COR-L47 (cell line): ENCODE data around the gene SLC7A8.
"Not testable (repeated sequence)": the region's sequence is repeated elsewhere in the genome, so short reads cannot be mapped to it uniquely, and the experiment has no call there.

Source experiments
- DNase-seq: peaks from one replicate; lab custom pipeline; 2025; lab: John Stamatoyannopoulos, UW

The SLC7A8 gene

DNA sequence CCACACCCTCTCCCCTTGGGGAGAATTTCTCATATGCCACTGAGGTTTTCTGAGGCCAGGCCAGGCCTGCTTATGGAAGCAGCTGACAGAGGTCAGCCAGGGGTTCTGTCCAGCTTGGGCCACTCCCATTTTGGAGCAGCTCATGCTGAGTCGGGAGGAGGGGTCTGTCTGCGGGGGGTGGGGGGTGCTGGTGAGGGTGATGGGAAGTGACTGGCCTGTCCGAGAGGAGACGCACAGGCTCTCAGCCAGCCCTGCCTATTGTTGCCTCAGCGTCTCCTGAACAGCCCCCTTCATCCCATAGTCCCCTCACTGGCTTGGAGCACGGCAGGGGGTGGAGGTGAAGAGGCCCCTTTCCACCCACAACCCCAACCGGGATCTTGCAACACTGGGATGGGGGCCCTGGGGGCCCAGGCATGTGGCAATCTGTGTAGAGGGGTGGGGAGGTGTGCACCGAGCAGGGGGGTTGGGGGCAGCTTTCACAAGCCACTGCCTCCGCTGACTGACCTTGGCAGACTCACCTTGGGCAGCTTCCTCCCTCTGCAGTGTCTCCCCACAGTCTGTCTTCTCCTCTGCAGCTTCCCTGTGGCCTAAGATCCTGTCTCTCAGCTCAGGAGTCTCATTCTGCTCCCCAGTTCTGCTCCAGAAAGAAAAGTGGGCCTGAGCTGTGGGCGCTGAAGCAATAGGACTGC lies 69.9 kb downstream of the SLC7A8 start:
- no peak for DNase-seq

DNA sequence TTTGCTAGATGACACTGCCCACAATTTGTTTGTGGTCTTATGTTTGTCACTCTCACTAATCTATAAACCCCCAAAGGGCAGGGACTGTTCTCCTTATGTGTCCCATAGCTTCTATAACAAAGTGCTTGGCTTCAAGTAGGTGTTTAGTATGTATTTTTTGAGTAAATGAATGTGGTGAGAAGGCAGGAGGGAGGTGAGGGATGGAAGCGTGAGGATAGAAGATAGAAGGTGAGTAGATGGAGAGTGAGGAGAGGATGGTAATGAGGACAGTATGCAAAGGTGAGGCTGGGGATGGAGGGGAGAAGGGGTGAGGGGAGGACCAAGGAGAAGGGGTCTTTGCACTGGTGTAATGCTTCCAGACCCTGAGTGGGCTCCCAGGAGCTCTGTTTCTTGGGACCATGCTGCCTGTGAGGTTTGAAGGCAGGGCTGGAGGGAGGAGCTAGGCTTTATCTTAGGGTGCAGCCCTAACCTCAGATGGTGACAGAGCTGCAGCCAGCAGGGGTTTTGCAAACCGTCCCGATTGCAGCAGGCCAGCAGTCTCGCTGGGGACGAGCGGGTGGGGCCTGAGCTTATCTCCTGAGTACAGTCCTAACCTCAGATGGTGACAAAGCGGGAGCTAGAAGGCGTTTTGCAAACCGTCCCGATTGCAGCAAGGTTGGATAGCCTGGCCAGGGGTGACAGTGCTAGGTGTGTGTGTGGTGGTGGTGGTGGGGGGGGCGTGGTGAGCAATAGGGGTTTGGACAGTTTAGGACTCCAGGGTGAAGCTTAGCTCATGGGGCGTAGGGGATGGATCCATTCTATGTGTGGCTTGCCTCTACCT lies 70.9 kb downstream of the SLC7A8 start:
- no peak for DNase-seq

- no peak for DNase-seq
Measured at GRCh38 chr14:23110579-23111365, 72.7 kb downstream of the SLC7A8 start.

GRCh38 chr14:23109769-23110168 lies 73.7 kb downstream of the SLC7A8 start:
- no peak for DNase-seq

DNA sequence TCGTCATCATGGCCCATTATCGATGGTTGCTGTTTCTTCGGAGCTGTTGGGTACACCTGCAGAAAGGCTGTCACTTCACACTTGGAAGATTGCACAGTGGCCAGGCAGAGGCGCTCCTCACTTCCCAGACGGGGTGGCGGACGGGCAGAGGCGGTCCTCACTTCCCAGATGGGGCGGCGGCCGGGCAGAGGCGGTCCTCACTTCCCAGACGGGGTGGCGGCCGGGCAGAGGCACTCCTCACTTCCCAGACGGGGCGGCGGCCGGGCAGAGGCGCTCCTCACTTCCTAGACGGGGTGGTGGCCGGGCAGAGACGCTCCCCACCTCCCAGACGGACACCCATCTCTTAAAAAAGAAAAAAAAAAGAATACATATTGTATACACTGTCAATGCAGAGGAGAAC lies 75.3 kb downstream of the SLC7A8 start:
- DNase-seq: not testable (repeated sequence)

DNA sequence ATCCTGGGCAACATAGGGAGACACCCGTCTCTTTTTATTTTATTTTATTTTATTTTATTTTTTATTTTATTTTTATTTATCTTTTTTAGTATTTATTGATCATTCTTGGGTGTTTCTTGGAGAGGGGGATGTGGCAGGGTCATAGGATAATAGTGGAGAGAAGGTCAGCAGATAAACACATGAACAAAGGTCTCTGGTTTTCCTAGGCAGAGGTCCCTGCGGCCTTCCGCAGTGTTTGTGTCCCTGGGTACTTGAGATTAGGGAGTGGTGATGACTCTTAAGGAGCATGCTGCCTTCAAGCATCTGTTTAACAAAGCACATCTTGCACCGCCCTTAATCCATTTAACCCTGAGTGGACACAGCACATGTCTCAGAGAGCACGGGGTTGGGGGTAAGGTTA lies 75.8 kb downstream of the SLC7A8 start:
- not testable (repeated sequence) for DNase-seq

DNA sequence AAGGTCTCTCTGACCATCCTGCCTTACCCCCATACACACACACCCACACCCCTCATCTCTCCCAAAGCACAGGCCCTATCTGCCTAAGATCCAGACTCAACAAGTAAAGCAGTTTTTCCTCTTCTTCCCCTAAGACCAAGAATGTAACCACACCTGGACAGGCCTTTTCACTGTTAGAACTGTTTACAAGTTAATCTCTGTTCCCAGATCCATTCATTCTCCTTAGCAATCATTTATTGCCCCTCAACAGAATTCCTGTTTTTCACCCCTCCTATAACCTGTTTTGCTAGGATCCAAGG lies 76.8 kb downstream of the SLC7A8 start:
- no peak for DNase-seq

DNA sequence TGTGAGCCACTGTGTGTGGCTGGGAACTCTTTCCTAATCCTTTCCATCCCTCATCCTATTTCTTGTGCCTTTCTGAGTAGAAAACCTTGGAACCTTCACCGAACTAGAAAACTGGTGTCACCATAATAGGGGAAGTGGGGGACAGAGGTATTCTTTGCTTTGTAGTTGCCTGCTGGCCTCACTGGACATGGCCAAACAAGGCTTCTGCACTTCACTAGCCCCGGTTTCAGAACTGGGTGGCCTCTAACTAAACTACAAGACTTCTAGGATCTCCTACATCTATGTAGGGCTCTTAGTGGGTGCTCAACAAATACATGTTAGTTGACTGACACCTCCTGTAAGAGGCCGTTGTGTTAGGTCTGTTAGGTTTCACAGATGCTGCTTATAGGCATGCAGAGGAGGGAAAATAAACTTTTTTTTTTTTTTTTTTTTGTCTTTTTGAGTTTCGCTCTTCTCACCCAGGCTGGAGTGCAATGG lies 78.1 kb downstream of the SLC7A8 start:
- no peak for DNase-seq

DNA sequence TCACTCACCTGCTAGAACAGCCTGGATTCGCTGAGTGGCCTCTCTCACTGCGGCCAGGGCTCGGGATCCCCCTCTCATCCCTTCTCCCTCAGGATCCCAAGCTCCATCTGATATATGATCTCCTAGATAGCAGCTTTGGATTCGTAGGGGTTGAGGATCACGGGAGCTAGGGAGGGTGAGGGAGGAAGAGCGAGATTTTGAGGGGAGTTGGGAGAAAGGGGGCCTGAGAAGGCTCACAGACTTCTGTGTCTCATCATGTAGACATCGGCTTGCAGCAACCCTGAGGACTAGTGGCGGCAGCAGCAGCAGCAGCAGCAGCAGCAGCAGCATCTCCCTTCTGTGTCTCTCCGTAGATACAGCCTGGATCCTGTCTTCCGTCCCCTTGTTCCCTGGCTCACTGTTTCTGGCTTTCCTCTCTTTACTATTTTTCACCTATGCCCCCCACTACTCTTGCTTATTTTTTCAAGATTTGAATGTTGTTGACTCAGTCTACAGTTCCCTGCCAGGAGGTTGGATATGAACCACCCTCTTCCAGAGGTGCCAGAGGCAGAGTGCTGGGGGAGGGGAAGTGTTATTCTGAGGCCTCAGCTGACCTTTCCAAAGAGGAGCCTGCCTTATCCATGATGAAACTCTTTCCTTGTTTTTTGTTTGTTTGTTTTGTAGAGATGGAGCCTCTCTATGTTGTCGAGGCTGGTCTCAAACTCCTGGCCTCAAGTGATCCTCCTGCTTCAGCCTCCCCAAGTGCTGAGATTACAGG lies 78.7 kb downstream of the SLC7A8 start, which contains the start of gene CIROP:
Gene CIROP (minus strand): TSS at position 399 of the 757 bp plus-strand sequence. CDS start 69 bp downstream, at position 330.
- no peak for DNase-seq

DNA sequence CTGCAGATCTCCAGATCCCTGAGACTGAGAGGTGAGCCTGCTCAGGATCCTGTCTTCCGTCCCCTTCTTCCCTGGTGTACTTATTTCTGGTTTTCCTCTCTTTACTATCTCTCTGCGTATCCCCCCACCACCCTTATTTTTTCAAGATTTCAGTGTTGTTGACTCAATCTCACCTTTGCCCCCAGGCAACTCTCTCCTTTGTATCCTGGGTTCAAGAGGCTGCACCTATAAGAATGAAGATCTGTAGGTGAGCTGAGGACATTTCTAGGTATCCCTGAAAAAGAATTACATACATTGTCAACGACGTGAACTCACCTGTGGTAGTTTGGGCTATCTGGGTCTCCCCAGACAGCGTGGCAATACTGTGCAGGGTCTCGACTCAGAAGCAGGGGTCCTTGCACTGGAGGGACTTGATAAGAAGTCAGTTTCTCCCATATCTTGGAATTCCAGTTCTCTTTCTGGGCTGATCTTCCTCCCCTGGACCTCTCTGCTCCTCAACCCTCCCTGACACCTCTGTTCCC lies 79.3 kb downstream of the SLC7A8 start:
- no peak for DNase-seq

DNA sequence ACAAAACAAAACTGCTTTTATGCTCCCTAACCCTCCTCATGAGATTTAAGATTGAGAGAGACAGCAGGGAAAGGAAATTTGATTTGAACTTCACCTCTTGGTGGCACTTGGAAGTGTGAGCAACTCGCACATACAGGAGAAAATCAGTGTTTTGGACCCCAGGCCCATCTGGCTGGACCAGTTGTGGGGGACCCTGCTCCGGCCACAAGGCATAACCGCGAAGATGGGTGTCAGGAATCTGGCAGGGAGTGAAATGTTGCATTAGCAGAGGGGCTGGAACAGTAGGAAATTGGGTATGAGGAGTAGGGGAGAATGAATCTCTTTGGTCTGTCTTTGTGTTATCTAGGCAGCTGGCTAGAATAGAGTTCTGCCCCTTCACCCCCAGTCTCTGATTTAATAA lies 79.9 kb downstream of the SLC7A8 start:
- DNase-seq: no peak

DNA sequence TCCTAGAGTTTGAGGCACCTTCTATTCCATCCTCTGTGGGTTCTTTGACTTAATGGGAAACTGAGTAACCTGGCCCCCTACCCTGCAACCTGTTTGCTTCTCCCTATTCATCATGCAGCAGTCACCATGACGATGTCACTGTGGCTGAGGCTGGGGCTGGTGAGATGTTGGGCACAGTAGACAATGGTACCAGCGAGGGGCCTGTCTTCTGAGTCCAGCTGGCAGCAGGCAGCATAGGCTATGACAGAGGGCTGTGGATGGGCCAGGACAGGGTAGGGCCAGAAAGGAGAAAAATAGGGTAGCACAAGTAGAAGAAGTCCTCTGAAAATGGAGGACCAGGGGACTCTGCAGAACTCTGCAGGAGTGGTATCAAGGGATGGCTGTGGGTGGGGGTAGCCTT lies 80.7 kb downstream of the SLC7A8 start:
- no peak for DNase-seq

GRCh38 chr14:23101986-23102625 lies 81.4 kb downstream of the SLC7A8 start:
- DNase-seq: no peak

DNA sequence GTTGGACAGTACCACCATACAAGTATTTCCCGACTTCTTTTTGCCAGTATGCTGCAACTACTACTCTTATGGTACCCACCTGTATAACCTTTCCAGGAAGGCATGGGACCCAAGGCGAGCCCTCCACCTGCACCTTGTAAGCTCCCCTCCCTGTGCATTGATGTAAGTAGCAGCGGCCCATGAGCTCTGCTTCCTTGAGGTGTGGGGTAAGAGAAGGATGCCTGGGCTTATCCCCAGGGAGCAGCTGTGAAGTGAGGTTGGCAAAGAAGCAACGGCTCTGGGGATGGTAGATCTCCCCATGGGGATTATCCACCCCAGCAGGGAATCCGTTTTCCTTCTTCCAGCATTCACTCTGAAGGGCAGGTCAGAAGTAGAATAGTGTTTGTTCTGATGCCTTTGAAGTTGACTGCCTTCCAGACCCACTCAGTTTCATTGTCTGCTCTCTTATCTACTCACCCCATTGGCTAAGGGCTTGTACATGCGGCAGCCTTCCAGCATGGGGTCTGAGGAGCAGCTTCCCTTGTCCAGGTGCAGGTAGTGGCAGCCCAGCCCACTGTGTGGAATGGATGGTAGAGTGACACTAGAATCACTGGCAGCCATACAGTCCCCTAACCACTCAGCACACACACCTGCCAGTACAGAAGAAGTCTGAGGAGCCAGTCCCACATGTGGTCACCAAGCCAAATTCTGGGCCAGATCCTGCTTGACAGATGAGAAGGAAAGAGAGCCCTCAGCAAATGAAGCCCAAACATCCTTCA lies 82.1 kb downstream of the SLC7A8 start:
- DNase-seq: no peak

GRCh38 chr14:23099212-23099861 lies 84.1 kb downstream of the SLC7A8 start:
- no peak for DNase-seq

DNA sequence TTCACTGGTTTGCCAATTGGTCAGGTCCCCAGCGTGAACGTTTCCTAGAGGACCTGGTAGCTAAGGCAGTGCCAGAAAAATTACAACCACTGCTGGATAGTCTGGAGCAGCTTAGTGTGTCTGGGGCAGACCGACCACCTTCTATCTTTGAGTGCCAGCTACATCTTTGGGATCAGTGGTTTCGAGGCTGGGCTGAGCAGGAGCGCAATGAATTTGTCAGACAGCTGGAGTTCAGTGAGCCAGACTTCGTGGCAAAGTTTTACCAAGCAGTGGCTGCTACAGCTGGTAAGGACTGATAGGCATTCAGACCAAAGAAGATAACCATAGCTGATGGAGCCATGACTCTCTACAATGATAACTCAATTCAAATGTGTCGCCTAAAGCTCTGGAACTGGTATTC lies 85.7 kb downstream of the SLC7A8 start:
- no peak for DNase-seq

DNA sequence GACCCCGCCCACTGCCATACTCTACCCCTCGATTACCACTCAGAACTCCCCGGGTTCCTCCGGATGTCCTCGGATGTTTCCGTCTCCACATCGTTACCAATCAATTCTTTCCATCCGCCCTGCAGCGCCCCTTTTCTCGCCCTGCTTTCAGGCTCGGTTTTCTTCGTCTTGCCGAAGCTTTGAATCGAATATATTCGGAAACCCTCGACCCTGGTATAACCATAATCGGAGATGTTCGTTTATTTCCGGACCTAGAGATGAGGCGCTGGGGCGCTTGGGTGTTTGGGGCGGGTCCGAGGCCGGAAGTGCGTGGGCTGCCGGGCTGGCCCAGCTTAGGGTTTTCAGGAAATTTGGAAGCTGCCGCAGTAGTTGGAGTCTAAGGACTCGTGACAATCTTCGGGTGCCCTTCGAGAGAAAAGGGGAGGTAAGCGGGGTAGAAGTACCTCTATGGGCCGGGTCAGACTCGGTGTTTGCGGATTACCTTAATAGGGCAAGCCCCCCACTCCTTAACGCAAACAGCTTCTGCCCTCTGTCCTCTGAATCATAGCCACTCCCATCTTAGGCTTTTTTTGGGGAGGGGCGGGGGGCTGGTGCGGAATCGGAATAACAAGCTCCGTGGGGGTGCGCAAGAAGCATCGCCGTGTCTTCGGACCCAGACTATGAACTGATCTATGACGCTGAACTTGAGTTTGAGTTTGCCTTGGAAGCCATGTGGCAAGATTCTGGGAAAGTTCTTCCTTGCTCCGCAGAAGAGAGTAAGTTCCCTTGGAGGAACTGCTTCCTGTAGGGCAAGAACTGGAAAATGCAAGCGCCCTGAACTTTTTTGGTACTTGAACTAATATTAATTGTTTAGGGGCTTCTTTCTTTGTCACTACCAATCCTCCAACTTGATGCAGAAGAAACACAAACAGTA lies 88.0 kb downstream of the SLC7A8 start, which contains the start of gene C14orf119:
Gene C14orf119 (plus strand): TSS at position 310 of the 913 bp plus-strand sequence. CDS start 2,154 bp downstream, outside the sequence.
- DNase-seq: no peak

GRCh38 chr14:23094666-23095195 lies 88.7 kb downstream of the SLC7A8 start, which contains the start of gene ACIN1:
Gene ACIN1 (minus strand): TSS chr14:23095136. CDS start chr14:23095112, 24 bp downstream.
- no peak for DNase-seq
